Lung (tissue), 12 donors: ENCODE measurements around the gene MBTPS2. TPM values are rescaled to one million over a fixed set of nuclear protein-coding genes. Genes with fewer than 3 reads are reported as not detected.
"Not testable (repeated sequence)": the region's sequence is repeated elsewhere in the genome, so short reads cannot be mapped to it uniquely, and the experiment has no call there.

Experiments
- ATAC-seq: fragments of 200-7000 bp; cut with Tn5 transposase; one replicate; pipeline ENCODE4 v1.9.1; 2020; ENCODE audit warnings: moderate number of reproducible peaks; ENCODE audit not compliant: insufficient read depth, low FRiP score
- DNase-seq, 3 donors: peaks; one replicate each; pipeline ENCODE4 v3.0.0-alpha.2; 2013 to 2017
- H3K27ac ChIP-seq, 2 donors: one replicate each; pipeline ENCODE4 v1.5.1; 2013; ENCODE audit warnings: mild to moderate bottlenecking in 2 of 2, moderate library complexity in 2 of 2, control low read depth in 1 of 2, inconsistent platforms in 1 of 2, low read depth in 1 of 2, low read length in 1 of 2
- H3K27me3 ChIP-seq, 3 donors: one replicate each; pipeline ENCODE4 v1.5.1; 2013; ENCODE audit warnings: low read length in 2 of 3; ENCODE audit not compliant: control insufficient read depth in 3 of 3, insufficient read depth in 3 of 3
- H3K36me3 ChIP-seq, 4 donors: one replicate each; pipeline ENCODE4 v1.5.1; 2013; ENCODE audit warnings: low read length in 4 of 4, mild to moderate bottlenecking in 1 of 4, moderate library complexity in 1 of 4; ENCODE audit not compliant: control insufficient read depth in 4 of 4, insufficient read depth in 4 of 4
- H3K4me1 ChIP-seq, 5 donors: one replicate each; pipeline ENCODE4 v1.5.1; 2013; ENCODE audit warnings: low read length in 5 of 5, mild to moderate bottlenecking in 2 of 5, moderate library complexity in 1 of 5; ENCODE audit not compliant: control insufficient read depth in 5 of 5, insufficient read depth in 5 of 5
- H3K4me3 ChIP-seq: one replicate; pipeline ENCODE4 v1.5.1; 2013; ENCODE audit warnings: mild to moderate bottlenecking, control low read depth, moderate library complexity
- H3K9ac ChIP-seq, 2 donors: one replicate each; pipeline ENCODE4 v1.5.1; 2013; ENCODE audit warnings: low read length in 2 of 2, control low read depth in 1 of 2; ENCODE audit not compliant: insufficient read depth in 1 of 2
- H3K9me3 ChIP-seq, 4 donors: one replicate each; pipeline ENCODE4 v1.5.1; 2013; ENCODE audit warnings: low read length in 3 of 4, mild to moderate bottlenecking in 1 of 4, moderate library complexity in 1 of 4; ENCODE audit not compliant: control insufficient read depth in 4 of 4, insufficient read depth in 3 of 4
- CTCF ChIP-seq: IDR thresholded peaks from 2 replicates; pipeline ENCODE4 v1.5.1; 2012; ENCODE audit warnings: mild to moderate bottlenecking; ENCODE audit errors: control extremely low read depth, extremely low read depth
- WGBS, 2 donors: extraction: QIAGEN DNeasy Blood & Tissue Kit; methylation state at CpG; one replicate each; pipeline ENCODE4 v1.1.7; 2013; 5-methylcytosine and 5-hydroxymethylcytosine counted together
- polyA plus RNA-seq, 2 donors: library from polyadenylated mRNA; stranded (reverse); fragments of 200-250 nt; gene quantifications; one replicate each; pipeline ENCODE4 v1.2.1, GENCODE V29; 2013
- total RNA-seq, 2 donors: library from RNA; depleted of rRNA in 1 of 2; stranded (reverse); fragments of >200 nt in 1 of 2; gene quantifications; one replicate each; pipeline ENCODE4 v1.2.1, GENCODE V29; 2014 to 2021
- donor health status: control.
- donor health status: control.
- donor health status: Bipolar disorder and iron deficiency.
- donor health status: healthy.
- donor health status: DM: yes; HTN: yes; CAD: no.

Gene MBTPS2
- total and polyA plus RNA-seq, 4 donors, result 2.0 to 21.7 (median 10.4) TPM

DNA sequence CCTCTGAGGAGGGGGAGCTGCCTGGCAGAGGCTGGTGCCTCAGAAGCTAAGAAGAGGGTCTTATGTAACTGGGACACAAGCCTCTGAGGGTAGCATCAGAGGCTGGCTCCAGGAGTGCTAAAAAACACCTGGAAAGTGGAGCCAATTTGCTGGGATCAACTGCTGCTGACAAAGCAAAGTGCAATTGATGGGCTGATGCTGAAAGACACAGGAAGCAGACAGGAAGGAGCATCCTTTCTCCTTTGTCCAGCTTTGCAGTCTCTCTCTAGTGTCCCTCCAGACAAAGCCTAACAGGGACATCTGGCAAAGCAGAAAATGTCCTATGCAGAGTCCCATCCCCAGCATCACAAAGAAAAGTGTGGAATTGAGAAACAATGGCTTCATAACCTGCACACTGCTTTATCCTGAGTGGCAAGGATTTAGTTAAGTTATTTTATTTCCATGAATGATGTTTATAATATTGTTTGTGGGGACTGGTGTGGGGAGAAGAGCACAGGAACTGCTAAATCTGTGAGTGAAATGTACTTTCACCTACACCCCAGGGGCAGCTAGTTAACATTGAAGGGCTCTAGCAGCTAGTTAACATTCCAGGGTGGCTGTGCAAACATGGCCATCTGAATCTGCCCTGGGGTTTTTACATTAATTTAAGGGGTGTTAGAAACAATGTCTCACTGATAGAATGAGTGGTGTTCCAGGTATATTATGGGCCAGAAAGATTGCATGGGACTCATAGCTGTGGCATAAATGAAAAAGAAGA is 25.6 kb upstream of the MBTPS2 start:
- Histone ChIP-seq H3K36me3 (no peaks in the 10 kb centered on the region), H3K4me3 (no peak overlapping the region), H3K4me1 (peaks cover 0 to 27% (median 0%) of the 10 kb centered on the region in 5 donors), H3K9me3 (peaks cover 0 to 5% (median 2%) of the 10 kb centered on the region in 4 donors), H3K27ac (no peak overlapping the region), H3K27me3 (peaks cover 0 to 9% (median 0%) of the 10 kb centered on the region in 3 donors), H3K9ac (no peak overlapping the region)
- DNase-seq (no peak), ATAC-seq (no peak)
- TF ChIP-seq CTCF, result no peak

DNA sequence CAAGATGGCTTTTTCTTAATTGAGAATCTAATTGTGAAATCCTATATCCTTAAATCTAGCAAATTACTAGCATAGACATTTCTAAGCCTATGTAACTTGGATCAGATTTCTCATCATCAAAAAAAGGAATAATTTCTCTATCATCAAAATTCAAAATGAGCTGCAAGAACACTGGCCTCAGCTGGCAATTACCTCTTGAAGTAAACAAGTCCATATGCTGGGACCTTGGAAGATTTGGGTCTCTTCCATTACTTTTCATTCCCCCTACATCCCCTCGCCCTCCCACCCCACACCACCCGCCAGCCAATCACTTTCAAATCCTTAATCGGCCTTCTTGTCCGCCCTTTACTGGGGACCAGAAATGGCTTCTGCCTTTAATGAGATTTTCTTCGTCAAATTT is 23.3 kb upstream of the MBTPS2 start:
- 72 to 85% methylated on average over 5 of the region's 5 CpGs for WGBS, 2 donors
- Histone ChIP-seq H3K9me3 (peaks cover 0 to 7% (median 2%) of the 10 kb centered on the region in 4 donors), H3K27ac (no peak overlapping the region), H3K4me1 (peaks cover 0 to 27% (median 0%) of the 10 kb centered on the region in 5 donors), H3K4me3 (no peak overlapping the region), H3K36me3 (no peaks in the 10 kb centered on the region), H3K27me3 (peaks cover 0 to 20% (median 0%) of the 10 kb centered on the region in 3 donors), H3K9ac (no peak overlapping the region)
- DNase-seq (peak; percentile 84 to 95 (median 92)), ATAC-seq (no peak)
- no peak for TF ChIP-seq CTCF

GRCh38 chrX:21820170-21820569 is 19.2 kb upstream of the MBTPS2 start:
- H3K27me3 ChIP-seq, result peaks cover 0 to 26% (median 0%) of the 10 kb centered on the region in 3 donors
- H3K36me3 ChIP-seq, H3K9ac ChIP-seq, H3K9me3 ChIP-seq, H3K27ac ChIP-seq, H3K4me3 ChIP-seq, DNase-seq, ATAC-seq: not testable (repeated sequence)
- H3K4me1 ChIP-seq, result peaks cover 0 to 12% (median 0%) of the 10 kb centered on the region in 5 donors
- WGBS, 2 donors, result 83 to 84% methylated on average over 1 of the region's 1 CpG

GRCh38 chrX:21821875-21822274 is 17.5 kb upstream of the MBTPS2 start:
- DNase-seq, result no peak

More at GRCh38 chrX:21821875-21822274, 17.5 kb upstream of the MBTPS2 start:
- H3K4me1 ChIP-seq, result peaks cover 0 to 6% (median 0%) of the 10 kb centered on the region in 5 donors
- no peak overlapping the region for H3K9ac ChIP-seq
- peaks cover 0 to 2% (median 0%) of the 10 kb centered on the region in 4 donors for H3K9me3 ChIP-seq
- no peaks in the 10 kb centered on the region for H3K36me3 ChIP-seq
- H3K27me3 ChIP-seq, result peaks cover 0 to 23% (median 0%) of the 10 kb centered on the region in 3 donors
- no peak for TF ChIP-seq CTCF
- H3K27ac ChIP-seq, result no peak overlapping the region
- H3K4me3 ChIP-seq, result no peak overlapping the region
- no peak for ATAC-seq
- 89 to 97% methylated on average over 3 of the region's 3 CpGs for whole genome bisulfite sequencing, 2 donors
